Vagina (tissue), 2 donors: ENCODE measurements around the gene PTPRN2.

Source experiments
- POLR2AphosphoS5 ChIP-seq, 2 donors: sonication (generic); formaldehyde crosslinking; IDR thresholded peaks; one replicate each; pipeline ENCODE4 v1.9.0; 2017; ENCODE audit warnings: antibody characterized with exemption in 2 of 2, mild to moderate bottlenecking in 2 of 2, low read depth in 1 of 2; ENCODE audit not compliant: insufficient read depth in 1 of 2
- TF ChIP-seq, protein P1 (sequence below), 3 experiments: fragments of 450-650 bp in 2 of 3; fragments of 200-600 bp in 1 of 3; sonication (generic) in 1 of 3; IDR thresholded peaks; one replicate each; pipeline ENCODE4 v1.5.1; 2017 to 2019; ENCODE audit warnings: antibody characterized with exemption in 3 of 3, mild to moderate bottlenecking in 2 of 3, moderate library complexity in 2 of 3

DNA sequence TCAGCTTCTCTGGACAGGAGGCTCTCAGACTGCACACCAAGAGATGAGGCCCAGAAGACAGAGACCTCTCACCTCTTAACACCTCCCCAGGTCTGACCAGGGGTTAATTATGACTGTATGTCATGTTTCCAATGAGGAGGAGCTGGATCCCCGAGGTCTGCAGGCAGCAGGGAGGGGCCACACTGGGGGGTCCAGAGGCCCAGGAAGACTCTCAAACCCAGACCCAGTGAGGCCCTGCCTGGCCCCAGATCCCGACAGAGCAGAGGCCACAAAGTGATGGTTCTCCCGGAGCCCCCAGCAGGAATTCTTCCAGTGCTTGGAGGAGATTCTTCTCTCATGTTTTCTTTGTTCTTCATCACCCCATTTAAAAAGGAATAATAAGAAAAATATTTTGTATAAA lies 28.8 kb downstream of the PTPRN2 start:
- TF ChIP-seq, protein P1, sequence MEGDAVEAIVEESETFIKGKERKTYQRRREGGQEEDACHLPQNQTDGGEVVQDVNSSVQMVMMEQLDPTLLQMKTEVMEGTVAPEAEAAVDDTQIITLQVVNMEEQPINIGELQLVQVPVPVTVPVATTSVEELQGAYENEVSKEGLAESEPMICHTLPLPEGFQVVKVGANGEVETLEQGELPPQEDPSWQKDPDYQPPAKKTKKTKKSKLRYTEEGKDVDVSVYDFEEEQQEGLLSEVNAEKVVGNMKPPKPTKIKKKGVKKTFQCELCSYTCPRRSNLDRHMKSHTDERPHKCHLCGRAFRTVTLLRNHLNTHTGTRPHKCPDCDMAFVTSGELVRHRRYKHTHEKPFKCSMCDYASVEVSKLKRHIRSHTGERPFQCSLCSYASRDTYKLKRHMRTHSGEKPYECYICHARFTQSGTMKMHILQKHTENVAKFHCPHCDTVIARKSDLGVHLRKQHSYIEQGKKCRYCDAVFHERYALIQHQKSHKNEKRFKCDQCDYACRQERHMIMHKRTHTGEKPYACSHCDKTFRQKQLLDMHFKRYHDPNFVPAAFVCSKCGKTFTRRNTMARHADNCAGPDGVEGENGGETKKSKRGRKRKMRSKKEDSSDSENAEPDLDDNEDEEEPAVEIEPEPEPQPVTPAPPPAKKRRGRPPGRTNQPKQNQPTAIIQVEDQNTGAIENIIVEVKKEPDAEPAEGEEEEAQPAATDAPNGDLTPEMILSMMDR (IDR thresholded peaks at IDR 0.05), result no peak
- TF ChIP-seq POLR2AphosphoS5 (IDR thresholded peaks at IDR 0.05; ENCODE audit: insufficient read depth in 1 of 2, low read depth in 1 of 2), result no peak
